Measurements from ENCODE around the gene TRIOBP. TPM values are rescaled to one million over a fixed set of nuclear protein-coding genes. Genes with fewer than 3 reads are reported as not detected.

Gene TRIOBP
- total RNA-seq, 1 donor from 2014 or later, result 42.9 TPM

DNA sequence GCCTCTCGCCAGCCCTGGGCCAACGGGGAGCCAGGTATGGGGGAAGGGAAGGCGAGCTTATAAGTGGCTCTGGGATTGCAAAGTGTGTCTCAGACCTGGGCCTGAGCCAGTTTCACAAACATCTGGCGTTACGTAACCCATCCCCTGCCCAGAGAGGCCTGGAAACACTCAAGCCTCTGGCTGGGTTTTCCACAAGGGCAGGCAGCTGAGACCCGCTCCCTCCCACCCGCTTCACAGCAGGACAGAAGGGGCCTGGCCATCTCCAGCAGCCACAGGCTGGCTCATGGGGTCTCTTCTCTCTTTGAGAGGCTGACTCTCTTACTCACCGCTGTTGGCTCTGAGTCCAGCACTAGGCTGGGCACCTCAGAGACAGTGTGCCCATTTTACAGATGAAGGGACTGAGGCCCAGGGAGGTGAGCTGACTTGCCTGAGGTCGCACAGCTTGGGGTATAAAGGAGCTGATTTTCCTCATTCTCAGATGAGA lies 44.5 kb downstream of the TRIOBP start:
- DNase-seq (ENCODE audit: extremely low spot score, unreplicated experiment), result peak; percentile 87
- TF ChIP-seq, protein P1, sequence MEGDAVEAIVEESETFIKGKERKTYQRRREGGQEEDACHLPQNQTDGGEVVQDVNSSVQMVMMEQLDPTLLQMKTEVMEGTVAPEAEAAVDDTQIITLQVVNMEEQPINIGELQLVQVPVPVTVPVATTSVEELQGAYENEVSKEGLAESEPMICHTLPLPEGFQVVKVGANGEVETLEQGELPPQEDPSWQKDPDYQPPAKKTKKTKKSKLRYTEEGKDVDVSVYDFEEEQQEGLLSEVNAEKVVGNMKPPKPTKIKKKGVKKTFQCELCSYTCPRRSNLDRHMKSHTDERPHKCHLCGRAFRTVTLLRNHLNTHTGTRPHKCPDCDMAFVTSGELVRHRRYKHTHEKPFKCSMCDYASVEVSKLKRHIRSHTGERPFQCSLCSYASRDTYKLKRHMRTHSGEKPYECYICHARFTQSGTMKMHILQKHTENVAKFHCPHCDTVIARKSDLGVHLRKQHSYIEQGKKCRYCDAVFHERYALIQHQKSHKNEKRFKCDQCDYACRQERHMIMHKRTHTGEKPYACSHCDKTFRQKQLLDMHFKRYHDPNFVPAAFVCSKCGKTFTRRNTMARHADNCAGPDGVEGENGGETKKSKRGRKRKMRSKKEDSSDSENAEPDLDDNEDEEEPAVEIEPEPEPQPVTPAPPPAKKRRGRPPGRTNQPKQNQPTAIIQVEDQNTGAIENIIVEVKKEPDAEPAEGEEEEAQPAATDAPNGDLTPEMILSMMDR (conservative IDR thresholded peaks at IDR 0.05), result no peak
- Mint-ChIP-seq H3K9me3 (peaks cover 5% of the 10 kb centered on the region), H3K36me3 (peaks cover 8% of the 10 kb centered on the region), H3K4me3 (peak overlapping the region; percentile 31), H3K4me1 (ENCODE audit: unreplicated experiment) (peaks cover 35% of the 10 kb centered on the region), H3K27ac (peak overlapping the region; percentile 62), H3K27me3 (peaks cover 4% of the 10 kb centered on the region)

- Mint-ChIP-seq H3K27me3 (peaks cover 4% of the 10 kb centered on the region), H3K36me3 (peaks cover 8% of the 10 kb centered on the region), H3K4me3 (no peak overlapping the region), H3K4me1 (ENCODE audit: unreplicated experiment) (peaks cover 35% of the 10 kb centered on the region), H3K27ac (peak overlapping the region; percentile 41), H3K9me3 (peaks cover 5% of the 10 kb centered on the region)
- DNase-seq (ENCODE audit: extremely low spot score, unreplicated experiment), result no peak
- TF ChIP-seq, protein P1 (conservative IDR thresholded peaks at IDR 0.05), result no peak
Observed at GRCh38 chr22:37742376-37743171, 45.7 kb downstream of the TRIOBP start.

DNA sequence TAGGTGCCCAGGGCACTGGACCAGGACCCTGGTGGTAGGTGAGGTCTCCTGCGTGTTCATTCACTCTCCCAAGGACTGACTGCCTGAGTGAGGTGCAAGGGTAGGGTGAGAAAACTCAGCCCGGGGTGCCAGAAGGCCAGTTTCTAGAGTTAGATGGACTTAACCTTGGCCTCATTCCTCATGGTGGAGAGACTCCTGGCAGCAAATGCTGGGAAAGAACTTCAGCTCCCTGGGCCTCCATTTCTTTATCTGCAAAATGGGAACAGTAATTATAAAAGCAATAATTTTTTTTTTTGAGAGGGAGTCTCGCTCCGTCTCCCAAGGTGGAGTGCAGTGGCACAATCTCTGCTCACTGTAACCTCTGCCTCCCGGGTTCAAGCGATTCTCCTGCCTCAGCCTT lies 47.7 kb downstream of the TRIOBP start:
- Mint-ChIP-seq H3K36me3 (no peaks in the 10 kb centered on the region), H3K4me3 (peak overlapping the region; percentile 81), H3K27me3 (no peaks in the 10 kb centered on the region), H3K27ac (peak overlapping the region; percentile 29), H3K4me1 (ENCODE audit: unreplicated experiment) (peaks cover 44% of the 10 kb centered on the region), H3K9me3 (no peaks in the 10 kb centered on the region)
- TF ChIP-seq, protein P1 (conservative IDR thresholded peaks at IDR 0.05), result peak; percentile 20
- no peak for DNase-seq (ENCODE audit: extremely low spot score, unreplicated experiment)

DNA sequence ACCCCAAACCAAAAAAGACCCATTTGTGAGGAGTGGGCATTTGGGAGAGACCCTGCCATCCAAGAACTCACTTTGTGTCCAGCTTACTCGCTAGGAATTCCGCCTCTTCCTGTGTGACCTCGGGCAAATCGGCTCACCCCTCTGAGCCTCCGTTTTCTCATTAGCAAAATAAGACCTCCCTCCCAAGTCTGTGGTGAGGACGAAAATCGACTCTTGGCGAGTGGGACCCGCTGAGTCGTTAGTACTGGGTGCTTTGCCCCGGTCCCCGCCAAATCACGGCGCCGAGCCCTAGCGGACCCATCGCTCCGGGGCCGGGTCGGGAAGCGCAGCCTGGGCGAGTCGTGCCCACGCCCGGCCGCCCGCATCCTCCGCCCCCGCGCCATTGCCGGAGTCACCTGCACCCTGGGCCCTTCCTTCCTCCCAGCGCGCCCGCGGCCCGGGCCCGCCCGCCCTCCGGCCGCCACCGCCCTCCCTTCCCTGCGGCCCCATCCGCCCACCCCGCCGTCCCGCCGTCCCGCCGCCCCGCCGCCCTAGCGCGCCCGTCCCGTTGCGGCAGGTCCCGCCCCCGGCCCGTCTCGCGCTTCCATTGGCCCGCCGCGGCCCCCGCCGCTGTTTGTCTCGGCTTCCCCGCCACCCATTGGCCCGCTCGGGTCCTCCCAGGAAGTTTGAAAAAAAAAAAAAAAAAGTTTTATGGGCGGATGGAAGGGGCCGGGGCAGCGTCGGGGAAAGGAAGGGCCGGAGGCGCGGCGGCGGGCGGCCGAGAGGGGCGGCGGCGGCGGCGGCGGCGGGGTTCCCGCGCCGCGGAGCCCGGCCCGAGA lies 48.9 kb downstream of the TRIOBP start:
- DNase-seq (ENCODE audit: extremely low spot score, unreplicated experiment), result peak; percentile 91
- H3K4me3 Mint-ChIP-seq, result peak overlapping the region; percentile 87
- H3K4me1 Mint-ChIP-seq (ENCODE audit: unreplicated experiment), result peaks cover 37% of the 10 kb centered on the region
- TF ChIP-seq, protein P1 (conservative IDR thresholded peaks at IDR 0.05), result no peak
- no peaks in the 10 kb centered on the region for H3K9me3 Mint-ChIP-seq
- H3K27ac Mint-ChIP-seq, result peak overlapping the region; percentile 79
- H3K36me3 Mint-ChIP-seq, result no peaks in the 10 kb centered on the region
- H3K27me3 Mint-ChIP-seq, result no peaks in the 10 kb centered on the region

- DNase-seq (ENCODE audit: extremely low spot score, unreplicated experiment), result no peak
- Mint-ChIP-seq H3K27ac (peak overlapping the region; percentile 65), H3K9me3 (no peaks in the 10 kb centered on the region), H3K36me3 (no peaks in the 10 kb centered on the region), H3K4me1 (ENCODE audit: unreplicated experiment) (peaks cover 39% of the 10 kb centered on the region), H3K27me3 (no peaks in the 10 kb centered on the region), H3K4me3 (peak overlapping the region; percentile 89)
- TF ChIP-seq, protein P1 (conservative IDR thresholded peaks at IDR 0.05), result no peak
Observed at GRCh38 chr22:37746366-37747079, 49.7 kb downstream of the TRIOBP start.

Measured in type B pancreatic cell (in vitro differentiated cells).